Natural killer cell (primary cell): Measurements from ENCODE around the gene CLEC16A. TPM values are rescaled to one million over a fixed set of nuclear protein-coding genes. Genes with fewer than 3 reads are reported as not detected.

Source experiments
- ATAC-seq, 3 donors: fragments of 150-1000 bp in 2 of 3; fragments of 200-7000 bp in 1 of 3; cut with Tn5 transposase; 1 replicate in 1 of 3; 2 replicates in 2 of 3; pipeline ENCODE4 v1.10.0; 2021; ENCODE audit warnings: mild to moderate bottlenecking in 2 of 3, moderate library complexity in 2 of 3
- DNase-seq, 2 donors: peaks; one replicate each; pipeline versions ENCODE4 v3.0.0 to v3.0.0-alpha.2; 2013 to 2021; ENCODE audit warnings: mixed read lengths in 1 of 2
- H3K27ac ChIP-seq: one replicate; pipeline ENCODE4 v1.5.1; 2013; ENCODE audit warnings: mild to moderate bottlenecking, low read length
- H3K27me3 ChIP-seq: one replicate; pipeline ENCODE4 v1.6.1; 2013; ENCODE audit warnings: low read length; ENCODE audit not compliant: control insufficient read depth, insufficient read depth
- H3K36me3 ChIP-seq: one replicate; pipeline ENCODE4 v1.6.1; 2013; ENCODE audit warnings: low read length; ENCODE audit not compliant: control insufficient read depth, insufficient read depth
- H3K4me1 ChIP-seq: one replicate; pipeline ENCODE4 v1.6.1; 2013; ENCODE audit warnings: low read length; ENCODE audit not compliant: control insufficient read depth, insufficient read depth
- H3K4me3 ChIP-seq: one replicate; pipeline ENCODE4 v1.5.1; 2013; ENCODE audit warnings: low read length
- H3K9me3 ChIP-seq: one replicate; pipeline ENCODE4 v1.6.1; 2013; ENCODE audit warnings: low read length; ENCODE audit not compliant: control insufficient read depth, insufficient read depth
- H3K27ac Mint-ChIP-seq, 2 donors: one replicate each; pipeline ENCODE4 v1.8.0; 2022; ENCODE audit warnings: mild to moderate bottlenecking in 2 of 2, mixed read lengths in 2 of 2, moderate library complexity in 1 of 2
- H3K27me3 Mint-ChIP-seq, 2 donors: one replicate each; pipeline ENCODE4 v1.8.0; 2022; ENCODE audit warnings: low read depth in 2 of 2, mixed read lengths in 2 of 2
- H3K36me3 Mint-ChIP-seq: one replicate; pipeline ENCODE4 v1.8.0; 2022; ENCODE audit warnings: mixed read lengths
- H3K4me1 Mint-ChIP-seq, 2 donors: one replicate each; pipeline ENCODE4 v1.8.0; 2022; ENCODE audit warnings: mixed read lengths in 2 of 2
- H3K4me3 Mint-ChIP-seq: one replicate; pipeline ENCODE4 v1.8.0; 2022; ENCODE audit warnings: mild to moderate bottlenecking, moderate library complexity, mixed read lengths
- H3K9me3 Mint-ChIP-seq, 2 donors: one replicate each; pipeline ENCODE4 v1.8.0; 2022; ENCODE audit warnings: mixed read lengths in 2 of 2
- WGBS: methylation state at CpG from one replicate; pipeline ENCODE4 v1.1.7; 2013; ENCODE audit warnings: missing lambda C conversion rate; ENCODE audit not compliant: insufficient coverage; 5-methylcytosine and 5-hydroxymethylcytosine counted together
- intact Hi-C: fragments of 100-400 bp; cut with micrococcal nuclease; formaldehyde crosslinking; loops from one replicate; pipeline ENCODE4 v1.14.2; 2022
- total RNA-seq, 4 donors: library from RNA; stranded (reverse); fragments of 120-200 nt in 1 of 4; gene quantifications; one replicate each; pipeline versions ENCODE4 v1.2.3 to v1.2.4, GENCODE V29; 2013 to 2022
- TF ChIP-seq, protein P1 (sequence below): fragments of 200-600 bp; IDR thresholded peaks from one replicate; pipeline ENCODE4 v1.8.0; 2022; ENCODE audit warnings: antibody characterized with exemption

Gene CLEC16A
- total RNA-seq, 3 donors from 2014 or later (not counting 1 experiment from before 2014, with no cell fraction given) = 35.9 to 50.5 (median 37.4) TPM

DNA sequence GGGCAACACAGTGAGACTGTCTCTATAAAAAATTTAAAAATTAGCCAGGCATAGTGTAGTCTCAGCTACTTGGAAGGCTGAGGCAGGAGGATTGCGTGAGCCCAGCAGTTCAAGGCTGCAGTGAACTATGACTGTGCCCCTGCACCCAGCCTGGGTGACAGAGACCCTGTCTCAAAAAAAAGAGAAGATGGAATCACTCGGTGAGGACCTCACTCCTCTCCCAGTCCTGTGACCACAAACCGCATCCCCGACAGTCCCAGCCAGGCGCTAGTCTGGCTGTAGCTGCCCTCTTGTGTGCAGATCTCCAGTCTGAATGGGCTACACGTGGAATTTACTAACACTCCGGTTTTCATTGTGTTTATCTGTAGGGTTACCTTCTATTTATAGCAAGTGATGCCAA is 13.2 kb upstream of the CLEC16A start:
- no peaks in the 10 kb centered on the region for H3K9me3 ChIP-seq
- no peak for DNase-seq
- no peaks in the 10 kb centered on the region for H3K27me3 ChIP-seq
- H3K27me3 Mint-ChIP-seq = no peaks in the 10 kb centered on the region
- intact Hi-C loops = no loop called here
- H3K36me3 ChIP-seq = peaks cover 18% of the 10 kb centered on the region
- H3K4me1 Mint-ChIP-seq = peaks cover 24 to 29% of the 10 kb centered on the region in 2 donors
- H3K36me3 Mint-ChIP-seq = no peaks in the 10 kb centered on the region
- ATAC-seq = no peak
- no peak overlapping the region for H3K4me3 Mint-ChIP-seq
- no peak overlapping the region for H3K27ac ChIP-seq
- H3K4me3 ChIP-seq = no peak overlapping the region
- no peak overlapping the region for H3K27ac Mint-ChIP-seq
- WGBS = 51% methylated on average over 7 of the region's 7 CpGs
- peaks cover 7% of the 10 kb centered on the region for H3K4me1 ChIP-seq
- no peaks in the 10 kb centered on the region for H3K9me3 Mint-ChIP-seq
- TF ChIP-seq, protein P1, sequence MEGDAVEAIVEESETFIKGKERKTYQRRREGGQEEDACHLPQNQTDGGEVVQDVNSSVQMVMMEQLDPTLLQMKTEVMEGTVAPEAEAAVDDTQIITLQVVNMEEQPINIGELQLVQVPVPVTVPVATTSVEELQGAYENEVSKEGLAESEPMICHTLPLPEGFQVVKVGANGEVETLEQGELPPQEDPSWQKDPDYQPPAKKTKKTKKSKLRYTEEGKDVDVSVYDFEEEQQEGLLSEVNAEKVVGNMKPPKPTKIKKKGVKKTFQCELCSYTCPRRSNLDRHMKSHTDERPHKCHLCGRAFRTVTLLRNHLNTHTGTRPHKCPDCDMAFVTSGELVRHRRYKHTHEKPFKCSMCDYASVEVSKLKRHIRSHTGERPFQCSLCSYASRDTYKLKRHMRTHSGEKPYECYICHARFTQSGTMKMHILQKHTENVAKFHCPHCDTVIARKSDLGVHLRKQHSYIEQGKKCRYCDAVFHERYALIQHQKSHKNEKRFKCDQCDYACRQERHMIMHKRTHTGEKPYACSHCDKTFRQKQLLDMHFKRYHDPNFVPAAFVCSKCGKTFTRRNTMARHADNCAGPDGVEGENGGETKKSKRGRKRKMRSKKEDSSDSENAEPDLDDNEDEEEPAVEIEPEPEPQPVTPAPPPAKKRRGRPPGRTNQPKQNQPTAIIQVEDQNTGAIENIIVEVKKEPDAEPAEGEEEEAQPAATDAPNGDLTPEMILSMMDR = no peak

- no peak overlapping the region for H3K4me3 Mint-ChIP-seq
- H3K4me1 Mint-ChIP-seq = peaks cover 34 to 38% of the 10 kb centered on the region in 2 donors
- no peak overlapping the region for H3K27ac ChIP-seq
- no peak overlapping the region for H3K4me3 ChIP-seq
- ATAC-seq (no peak), DNase-seq (no peak)
- no peaks in the 10 kb centered on the region for H3K9me3 Mint-ChIP-seq
- H3K4me1 ChIP-seq = peaks cover 10% of the 10 kb centered on the region
- H3K36me3 ChIP-seq = peaks cover 15% of the 10 kb centered on the region
- H3K36me3 Mint-ChIP-seq = no peaks in the 10 kb centered on the region
- no peaks in the 10 kb centered on the region for H3K9me3 ChIP-seq
- no peaks in the 10 kb centered on the region for H3K27me3 ChIP-seq
- intact Hi-C loops = no loop called here
- H3K27ac Mint-ChIP-seq = no peak overlapping the region
- TF ChIP-seq, protein P1 = no peak
- H3K27me3 Mint-ChIP-seq = no peaks in the 10 kb centered on the region
- WGBS = 98% methylated on average over 11 of the region's 11 CpGs
Observed at GRCh38 chr16:10931977-10932632, 12.3 kb upstream of the CLEC16A start.

DNA sequence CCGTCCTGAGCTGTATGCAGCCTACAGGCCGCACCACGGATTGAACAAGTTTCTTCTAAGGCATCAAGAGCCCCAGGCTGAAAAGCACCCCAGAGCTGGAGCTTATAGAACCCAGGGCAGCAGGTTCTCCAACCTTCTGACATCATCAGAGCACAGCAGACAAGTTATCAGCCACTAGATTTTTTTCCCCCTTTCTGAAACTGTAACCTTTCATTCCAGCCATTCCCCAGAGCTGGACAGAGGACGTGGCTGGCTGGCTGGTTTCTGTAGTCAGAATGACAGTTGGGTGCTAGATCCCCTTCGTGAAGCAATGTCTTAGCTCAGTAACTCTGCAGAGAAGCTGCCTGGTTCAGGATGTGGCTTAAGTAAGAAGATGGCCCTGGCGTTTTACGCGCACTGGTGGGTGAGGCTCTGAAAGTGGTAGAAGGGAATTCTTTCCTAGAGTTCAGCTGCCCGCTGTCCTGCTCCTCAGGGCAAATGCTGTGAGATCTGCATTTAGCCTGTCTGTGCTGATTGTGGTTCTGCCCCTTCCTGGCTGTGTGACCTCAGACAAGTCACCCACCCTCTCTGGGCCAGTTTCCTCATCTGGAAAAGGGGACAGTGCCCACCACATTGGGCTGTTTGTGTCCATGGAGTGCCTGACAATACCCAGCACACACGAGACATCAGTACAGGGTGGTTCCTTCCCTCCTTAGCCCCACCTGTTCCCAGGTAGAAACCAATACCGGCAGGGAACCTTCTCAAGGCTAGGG is 11.2 kb upstream of the CLEC16A start:
- 79% methylated on average over 11 of the region's 11 CpGs for WGBS
- ATAC-seq (no peak), DNase-seq (no peak)
- peaks cover 6% of the 10 kb centered on the region for H3K36me3 ChIP-seq
- no peak overlapping the region for H3K27ac Mint-ChIP-seq
- H3K27me3 ChIP-seq = no peaks in the 10 kb centered on the region
- H3K4me1 ChIP-seq = peaks cover 21% of the 10 kb centered on the region
- no peaks in the 10 kb centered on the region for H3K9me3 Mint-ChIP-seq
- H3K4me1 Mint-ChIP-seq = peaks cover 44 to 49% of the 10 kb centered on the region in 2 donors
- no peak overlapping the region for H3K4me3 Mint-ChIP-seq
- H3K4me3 ChIP-seq = no peak overlapping the region
- intact Hi-C loops = no loop called here
- TF ChIP-seq, protein P1 = no peak
- H3K36me3 Mint-ChIP-seq = no peaks in the 10 kb centered on the region
- H3K9me3 ChIP-seq = no peaks in the 10 kb centered on the region
- no peaks in the 10 kb centered on the region for H3K27me3 Mint-ChIP-seq
- H3K27ac ChIP-seq = no peak overlapping the region
